Neutrophil (primary cell): ENCODE results near the gene GNB2.

Experiments
- H3K27ac ChIP-seq: fragments of 200-600 bp; sonication (generic); 2 replicates; pipeline ENCODE4 v1.5.1; 2016; ENCODE audit warnings: mild to moderate bottlenecking, moderate library complexity
- H3K27me3 ChIP-seq: fragments of 200-600 bp; sonication (generic); 2 replicates; pipeline ENCODE4 v1.6.0; 2016; ENCODE audit warnings: mild to moderate bottlenecking
- H3K36me3 ChIP-seq: fragments of 200-600 bp; sonication (generic); 2 replicates; pipeline ENCODE4 v1.5.1; 2017
- H3K4me1 ChIP-seq, 2 experiments: fragments of 200-600 bp in 1 of 2; sonication (generic) in 1 of 2; 1 replicate in 1 of 2; 2 replicates in 1 of 2; pipeline versions ENCODE4 v1.5.1 to v1.6.1; 2013 to 2016; ENCODE audit warnings: low read depth in 1 of 2, low read length in 1 of 2, mild to moderate bottlenecking in 1 of 2, moderate library complexity in 1 of 2; ENCODE audit not compliant: control insufficient read depth in 1 of 2, insufficient read depth in 1 of 2
- H3K4me3 ChIP-seq, 2 experiments: fragments of 200-600 bp in 1 of 2; sonication (generic) in 1 of 2; 1 replicate in 1 of 2; 2 replicates in 1 of 2; pipeline ENCODE4 v1.5.1; 2013 to 2016; ENCODE audit warnings: low read depth in 1 of 2, low read length in 1 of 2, mild to moderate bottlenecking in 1 of 2, moderate library complexity in 1 of 2
- H3K9me3 ChIP-seq: fragments of 200-600 bp; sonication (generic); 2 replicates; pipeline ENCODE4 v1.5.1; 2016
- TF ChIP-seq, protein P1 (sequence below): fragments of 200-600 bp; sonication (generic); IDR thresholded peaks from 2 replicates; pipeline ENCODE4 v1.5.1; 2016; ENCODE audit warnings: antibody characterized with exemption

The GNB2 gene

DNA sequence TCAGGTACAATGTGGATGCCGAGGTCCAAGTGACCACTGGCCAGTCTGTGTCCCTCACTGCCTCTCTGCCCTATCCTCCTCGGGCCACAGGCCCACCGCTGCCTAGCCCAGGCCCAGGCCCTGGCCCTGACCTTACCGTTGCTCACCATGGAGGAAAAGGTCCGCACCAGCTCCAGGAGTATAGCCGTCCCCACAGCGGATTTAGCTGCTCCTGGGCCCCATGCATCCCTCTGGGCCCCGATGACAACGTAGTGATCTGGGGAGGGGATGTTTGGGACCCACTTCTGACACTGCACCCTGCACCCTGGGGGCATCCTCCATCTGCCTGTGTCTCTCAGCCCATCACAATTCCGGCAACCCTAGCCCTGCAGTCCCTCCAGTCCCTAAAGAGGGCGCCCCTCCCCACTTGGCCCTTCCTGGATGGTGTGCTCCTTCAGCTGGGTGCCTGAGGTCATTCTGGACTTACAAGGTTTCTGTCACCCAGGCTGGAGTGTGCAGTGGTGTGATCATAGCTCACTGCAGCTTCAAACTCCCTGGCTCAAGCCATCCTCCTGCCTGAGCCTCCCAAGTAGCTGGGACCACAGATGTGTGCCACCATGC lies 44.3 kb upstream of the GNB2 start:
- no peaks in the 10 kb centered on the region for H3K36me3 ChIP-seq
- no peaks in the 10 kb centered on the region for H3K9me3 ChIP-seq
- H3K4me1 ChIP-seq, result peaks cover 15 to 22% of the 10 kb centered on the region in 2 experiments
- H3K27ac ChIP-seq, result no peak overlapping the region
- TF ChIP-seq, protein P1, sequence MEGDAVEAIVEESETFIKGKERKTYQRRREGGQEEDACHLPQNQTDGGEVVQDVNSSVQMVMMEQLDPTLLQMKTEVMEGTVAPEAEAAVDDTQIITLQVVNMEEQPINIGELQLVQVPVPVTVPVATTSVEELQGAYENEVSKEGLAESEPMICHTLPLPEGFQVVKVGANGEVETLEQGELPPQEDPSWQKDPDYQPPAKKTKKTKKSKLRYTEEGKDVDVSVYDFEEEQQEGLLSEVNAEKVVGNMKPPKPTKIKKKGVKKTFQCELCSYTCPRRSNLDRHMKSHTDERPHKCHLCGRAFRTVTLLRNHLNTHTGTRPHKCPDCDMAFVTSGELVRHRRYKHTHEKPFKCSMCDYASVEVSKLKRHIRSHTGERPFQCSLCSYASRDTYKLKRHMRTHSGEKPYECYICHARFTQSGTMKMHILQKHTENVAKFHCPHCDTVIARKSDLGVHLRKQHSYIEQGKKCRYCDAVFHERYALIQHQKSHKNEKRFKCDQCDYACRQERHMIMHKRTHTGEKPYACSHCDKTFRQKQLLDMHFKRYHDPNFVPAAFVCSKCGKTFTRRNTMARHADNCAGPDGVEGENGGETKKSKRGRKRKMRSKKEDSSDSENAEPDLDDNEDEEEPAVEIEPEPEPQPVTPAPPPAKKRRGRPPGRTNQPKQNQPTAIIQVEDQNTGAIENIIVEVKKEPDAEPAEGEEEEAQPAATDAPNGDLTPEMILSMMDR, result no peak
- no peak overlapping the region for H3K4me3 ChIP-seq
- peaks cover 84% of the 10 kb centered on the region for H3K27me3 ChIP-seq

GRCh38 chr7:100630066-100630465 lies 43.5 kb upstream of the GNB2 start:
- peaks cover 15 to 22% of the 10 kb centered on the region in 2 experiments for H3K4me1 ChIP-seq
- H3K36me3 ChIP-seq, result no peaks in the 10 kb centered on the region
- TF ChIP-seq, protein P1, result no peak
- H3K27me3 ChIP-seq, result peaks cover 84% of the 10 kb centered on the region
- H3K9me3 ChIP-seq, result no peaks in the 10 kb centered on the region
- H3K27ac ChIP-seq, result no peak overlapping the region
- H3K4me3 ChIP-seq, result no peak overlapping the region

- Histone ChIP-seq H3K9me3 (no peaks in the 10 kb centered on the region), H3K4me3 (peak overlapping the region; percentile 59 to 73), H3K27ac (peak overlapping the region; percentile 51), H3K4me1 (peaks cover 11 to 12% of the 10 kb centered on the region in 2 experiments), H3K27me3 (peaks cover 67% of the 10 kb centered on the region), H3K36me3 (no peaks in the 10 kb centered on the region)
- TF ChIP-seq, protein P1, result peak; percentile 51
Measured at GRCh38 chr7:100632951-100633717, 40.4 kb upstream of the GNB2 start.

- H3K9me3 ChIP-seq, result no peaks in the 10 kb centered on the region
Measured at GRCh38 chr7:100639995-100640516, 33.5 kb upstream of the GNB2 start.

GRCh38 chr7:100640517-100641440 lies 32.8 kb upstream of the GNB2 start:
- H3K9me3 ChIP-seq, result no peaks in the 10 kb centered on the region
- H3K27me3 ChIP-seq, result peaks cover 43% of the 10 kb centered on the region
- TF ChIP-seq, protein P1, result no peak
- H3K36me3 ChIP-seq, result no peaks in the 10 kb centered on the region
- no peaks in the 10 kb centered on the region for H3K4me1 ChIP-seq
- H3K27ac ChIP-seq, result no peak overlapping the region
- no peak overlapping the region for H3K4me3 ChIP-seq

More at GRCh38 chr7:100639995-100640516, 33.5 kb upstream of the GNB2 start:
- TF ChIP-seq, protein P1, result no peak
- H3K4me3 ChIP-seq, result no peak overlapping the region
- peaks cover 44% of the 10 kb centered on the region for H3K27me3 ChIP-seq
- no peak overlapping the region for H3K27ac ChIP-seq
- no peaks in the 10 kb centered on the region for H3K4me1 ChIP-seq
- no peaks in the 10 kb centered on the region for H3K36me3 ChIP-seq
